ENCODE data around the gene KPNA2.

GRCh38 chr17:68013385-68013784, 22.1 kb upstream of the KPNA2 start:
- TF ChIP-seq, protein P1, sequence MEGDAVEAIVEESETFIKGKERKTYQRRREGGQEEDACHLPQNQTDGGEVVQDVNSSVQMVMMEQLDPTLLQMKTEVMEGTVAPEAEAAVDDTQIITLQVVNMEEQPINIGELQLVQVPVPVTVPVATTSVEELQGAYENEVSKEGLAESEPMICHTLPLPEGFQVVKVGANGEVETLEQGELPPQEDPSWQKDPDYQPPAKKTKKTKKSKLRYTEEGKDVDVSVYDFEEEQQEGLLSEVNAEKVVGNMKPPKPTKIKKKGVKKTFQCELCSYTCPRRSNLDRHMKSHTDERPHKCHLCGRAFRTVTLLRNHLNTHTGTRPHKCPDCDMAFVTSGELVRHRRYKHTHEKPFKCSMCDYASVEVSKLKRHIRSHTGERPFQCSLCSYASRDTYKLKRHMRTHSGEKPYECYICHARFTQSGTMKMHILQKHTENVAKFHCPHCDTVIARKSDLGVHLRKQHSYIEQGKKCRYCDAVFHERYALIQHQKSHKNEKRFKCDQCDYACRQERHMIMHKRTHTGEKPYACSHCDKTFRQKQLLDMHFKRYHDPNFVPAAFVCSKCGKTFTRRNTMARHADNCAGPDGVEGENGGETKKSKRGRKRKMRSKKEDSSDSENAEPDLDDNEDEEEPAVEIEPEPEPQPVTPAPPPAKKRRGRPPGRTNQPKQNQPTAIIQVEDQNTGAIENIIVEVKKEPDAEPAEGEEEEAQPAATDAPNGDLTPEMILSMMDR (conservative IDR thresholded peaks at IDR 0.05; ENCODE audit: low read length): no peak
- TF ChIP-seq EZH2phosphoT487 (IDR thresholded peaks at IDR 0.05; ENCODE audit: borderline replicate concordance): no peak

All from Loucy (cell line).